Measurements from ENCODE around the gene PAPOLA.

GRCh38 chr14:96516351-96516750 lies 14.2 kb downstream of the PAPOLA start:
- TF ChIP-seq EZH2phosphoT487 (IDR thresholded peaks at IDR 0.05; ENCODE audit: low read length) (no peak), EZH2 (optimal IDR thresholded peaks at IDR 0.05; ENCODE audit: low read depth, low read length) (no peak)
